ENCODE data around the gene CRLF1.

The CRLF1 gene

DNA sequence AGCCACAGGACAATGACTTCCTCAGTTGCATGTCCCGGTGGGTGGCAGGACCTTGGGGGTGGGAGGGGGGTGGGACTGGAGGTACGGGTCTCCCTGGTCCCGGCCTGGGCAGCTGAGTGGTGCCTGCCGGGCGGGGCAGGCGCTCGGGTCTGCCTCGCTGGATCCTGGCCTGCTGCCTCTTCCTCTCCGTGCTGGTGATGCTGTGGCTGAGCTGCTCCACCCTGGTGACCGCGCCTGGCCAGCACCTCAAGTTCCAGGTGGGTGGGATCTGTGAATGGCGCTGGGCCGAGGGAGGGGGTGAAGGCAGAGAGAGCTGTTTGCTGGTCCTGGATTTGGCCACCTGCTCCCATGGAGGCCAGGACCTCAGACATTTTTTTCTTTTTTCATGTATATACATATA lies 11.6 kb upstream of the CRLF1 start:
- TF ChIP-seq, protein P1, sequence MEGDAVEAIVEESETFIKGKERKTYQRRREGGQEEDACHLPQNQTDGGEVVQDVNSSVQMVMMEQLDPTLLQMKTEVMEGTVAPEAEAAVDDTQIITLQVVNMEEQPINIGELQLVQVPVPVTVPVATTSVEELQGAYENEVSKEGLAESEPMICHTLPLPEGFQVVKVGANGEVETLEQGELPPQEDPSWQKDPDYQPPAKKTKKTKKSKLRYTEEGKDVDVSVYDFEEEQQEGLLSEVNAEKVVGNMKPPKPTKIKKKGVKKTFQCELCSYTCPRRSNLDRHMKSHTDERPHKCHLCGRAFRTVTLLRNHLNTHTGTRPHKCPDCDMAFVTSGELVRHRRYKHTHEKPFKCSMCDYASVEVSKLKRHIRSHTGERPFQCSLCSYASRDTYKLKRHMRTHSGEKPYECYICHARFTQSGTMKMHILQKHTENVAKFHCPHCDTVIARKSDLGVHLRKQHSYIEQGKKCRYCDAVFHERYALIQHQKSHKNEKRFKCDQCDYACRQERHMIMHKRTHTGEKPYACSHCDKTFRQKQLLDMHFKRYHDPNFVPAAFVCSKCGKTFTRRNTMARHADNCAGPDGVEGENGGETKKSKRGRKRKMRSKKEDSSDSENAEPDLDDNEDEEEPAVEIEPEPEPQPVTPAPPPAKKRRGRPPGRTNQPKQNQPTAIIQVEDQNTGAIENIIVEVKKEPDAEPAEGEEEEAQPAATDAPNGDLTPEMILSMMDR (IDR thresholded peaks at IDR 0.05; ENCODE audit: low read depth, low read length) = no peak
- DNase-seq (ENCODE audit: extremely low read depth, low read depth) = no peak

DNA sequence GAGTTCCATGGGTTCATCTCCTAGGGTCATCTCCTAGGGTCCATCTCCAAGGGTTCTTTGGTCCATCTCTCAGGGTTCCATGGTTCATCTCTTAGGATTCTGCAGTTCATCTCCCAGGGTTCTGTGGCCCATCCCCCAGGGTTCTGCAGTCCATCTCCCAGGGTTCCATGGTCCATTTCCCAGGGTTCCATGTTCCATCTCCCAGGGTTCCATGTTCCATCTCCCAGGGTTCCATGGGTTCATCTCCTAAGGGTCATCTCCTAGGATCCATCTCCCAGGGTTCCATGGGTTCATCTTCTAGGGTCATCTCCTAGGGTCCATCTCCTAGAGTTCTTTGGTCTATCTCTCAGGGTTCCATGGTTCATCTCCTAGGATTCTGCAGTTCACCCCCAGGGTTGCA lies 11.0 kb upstream of the CRLF1 start:
- TF ChIP-seq, protein P1 (IDR thresholded peaks at IDR 0.05; ENCODE audit: low read depth, low read length) = no peak
- DNase-seq (ENCODE audit: extremely low read depth, low read depth) = no peak

DNA sequence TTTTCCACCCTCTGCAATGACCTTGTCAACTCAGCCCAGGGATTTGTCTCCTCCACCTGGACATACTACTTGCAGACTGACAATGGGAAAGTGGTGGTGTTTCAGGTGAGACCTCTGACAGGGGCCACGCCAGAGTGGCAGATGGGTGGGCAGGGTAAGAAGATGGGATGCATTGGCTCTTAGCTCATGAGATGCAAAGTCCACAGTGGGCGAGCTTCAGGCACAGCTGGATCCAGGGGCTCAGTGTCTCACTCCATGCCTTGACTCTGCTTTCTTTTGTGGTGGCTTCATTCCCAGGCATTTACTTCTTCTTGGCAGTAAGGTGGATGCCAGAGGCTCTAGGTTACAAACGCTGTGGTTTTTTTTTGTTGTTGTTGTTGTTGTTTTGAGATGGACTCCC lies 9.4 kb upstream of the CRLF1 start:
- no peak for DNase-seq (ENCODE audit: extremely low read depth, low read depth)
- TF ChIP-seq, protein P1 (IDR thresholded peaks at IDR 0.05; ENCODE audit: low read depth, low read length) = no peak

GRCh38 chr19:18613589-18614234 lies 7.1 kb upstream of the CRLF1 start:
- TF ChIP-seq, protein P1 (IDR thresholded peaks at IDR 0.05; ENCODE audit: low read depth, low read length) = no peak
- no peak for DNase-seq (ENCODE audit: extremely low read depth, low read depth)

- DNase-seq (ENCODE audit: extremely low read depth, low read depth) = no peak
- TF ChIP-seq, protein P1 (IDR thresholded peaks at IDR 0.05; ENCODE audit: low read depth, low read length) = no peak
Observed at GRCh38 chr19:18612772-18613588, 6.4 kb upstream of the CRLF1 start, which contains the start of gene TMEM59L. Gene TMEM59L, plus strand, starts transcription at chr19:18612870. Its CDS starts 89 bp downstream, at chr19:18612959.

DNA sequence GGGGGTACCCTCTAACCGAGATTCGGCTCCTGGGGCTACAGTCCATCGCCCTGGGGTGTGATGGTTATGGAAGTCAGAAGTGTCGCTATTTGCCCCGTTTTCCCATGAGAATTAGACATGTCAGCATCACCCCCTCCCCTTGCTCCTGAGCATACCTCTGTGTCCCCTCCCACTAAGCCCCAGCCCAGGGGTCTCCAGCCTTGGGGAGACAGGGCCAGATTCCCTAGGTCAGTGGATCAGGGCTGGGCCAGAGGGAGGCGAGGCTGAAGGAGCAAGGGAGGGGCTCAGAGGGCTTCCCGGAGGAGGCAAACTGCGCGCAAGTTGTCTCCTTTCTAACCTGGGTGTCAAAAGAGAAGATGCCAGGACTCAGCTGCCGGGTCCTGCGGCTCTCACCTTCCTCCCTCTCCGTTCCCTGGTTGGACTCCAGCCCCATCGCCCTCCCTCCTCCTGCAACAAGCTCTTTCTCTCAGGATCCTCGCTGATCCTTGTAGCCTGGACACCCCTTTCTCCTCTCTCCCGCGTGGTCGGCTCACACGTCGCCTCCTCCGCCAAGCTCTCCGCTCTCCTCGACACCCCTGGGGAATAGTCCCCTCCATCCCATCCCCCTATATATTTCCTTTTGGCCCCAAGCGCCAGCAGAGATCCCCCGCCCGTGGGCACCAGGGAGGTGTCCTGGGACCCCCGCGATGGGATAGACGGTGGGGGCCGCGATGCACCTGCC lies 5.6 kb upstream of the CRLF1 start:
- TF ChIP-seq, protein P1 (IDR thresholded peaks at IDR 0.05; ENCODE audit: low read depth, low read length) = no peak
- no peak for DNase-seq (ENCODE audit: extremely low read depth, low read depth)

All from AG09319 (cell line).